ENCODE measurements around the gene S1PR2.

DNA sequence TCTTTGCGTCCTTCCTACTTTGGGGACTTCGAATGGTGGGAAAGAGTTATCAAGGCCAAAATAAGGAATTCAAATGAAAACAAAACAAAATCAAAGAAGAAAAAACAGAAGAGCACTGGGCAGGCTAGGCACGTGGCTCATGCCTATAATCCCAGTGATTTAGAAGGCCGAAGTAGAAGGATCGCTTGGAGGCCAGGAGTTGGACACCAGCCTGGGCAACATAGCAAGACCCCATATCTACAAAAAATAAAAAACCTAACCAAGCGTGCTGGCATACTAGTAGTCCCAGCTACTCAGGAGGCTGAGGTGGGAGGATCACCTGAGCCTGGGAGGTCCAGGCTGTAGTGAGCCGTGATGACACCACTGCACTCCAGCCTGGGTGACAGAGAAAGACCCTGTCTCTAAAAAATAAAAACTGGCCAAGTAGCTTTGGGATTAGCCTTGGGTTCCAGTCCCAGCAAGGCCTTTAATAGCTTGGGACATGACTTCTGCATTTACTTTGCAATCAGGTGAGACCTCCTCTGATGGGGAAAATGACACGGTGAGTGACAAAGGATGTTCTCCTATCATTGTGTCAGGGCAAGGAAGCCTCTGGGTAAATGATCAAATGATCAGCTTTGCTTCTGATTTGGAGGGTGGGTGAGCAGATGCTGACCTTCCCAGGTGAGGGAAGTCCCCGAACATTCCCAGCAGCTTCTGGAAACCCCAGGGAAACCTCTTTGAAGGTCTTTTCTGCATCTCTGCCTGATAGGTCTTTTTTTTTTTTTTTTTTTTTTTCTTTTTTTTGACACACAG is 46.9 kb upstream of the S1PR2 start:
- TF ChIP-seq, protein P1, sequence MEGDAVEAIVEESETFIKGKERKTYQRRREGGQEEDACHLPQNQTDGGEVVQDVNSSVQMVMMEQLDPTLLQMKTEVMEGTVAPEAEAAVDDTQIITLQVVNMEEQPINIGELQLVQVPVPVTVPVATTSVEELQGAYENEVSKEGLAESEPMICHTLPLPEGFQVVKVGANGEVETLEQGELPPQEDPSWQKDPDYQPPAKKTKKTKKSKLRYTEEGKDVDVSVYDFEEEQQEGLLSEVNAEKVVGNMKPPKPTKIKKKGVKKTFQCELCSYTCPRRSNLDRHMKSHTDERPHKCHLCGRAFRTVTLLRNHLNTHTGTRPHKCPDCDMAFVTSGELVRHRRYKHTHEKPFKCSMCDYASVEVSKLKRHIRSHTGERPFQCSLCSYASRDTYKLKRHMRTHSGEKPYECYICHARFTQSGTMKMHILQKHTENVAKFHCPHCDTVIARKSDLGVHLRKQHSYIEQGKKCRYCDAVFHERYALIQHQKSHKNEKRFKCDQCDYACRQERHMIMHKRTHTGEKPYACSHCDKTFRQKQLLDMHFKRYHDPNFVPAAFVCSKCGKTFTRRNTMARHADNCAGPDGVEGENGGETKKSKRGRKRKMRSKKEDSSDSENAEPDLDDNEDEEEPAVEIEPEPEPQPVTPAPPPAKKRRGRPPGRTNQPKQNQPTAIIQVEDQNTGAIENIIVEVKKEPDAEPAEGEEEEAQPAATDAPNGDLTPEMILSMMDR (IDR thresholded peaks at IDR 0.05): no peak
- TF ChIP-seq EP300 (IDR thresholded peaks at IDR 0.05; ENCODE audit: low read depth) (no peak), POLR2AphosphoS5 (IDR thresholded peaks at IDR 0.05) (no peak)

Measured in transverse colon (tissue), 4 donors.